Cortex of kidney (tissue), 1 donor: ENCODE measurements around the gene CDO1.

Experiments
- DNase-seq: peaks from one replicate; lab custom pipeline; 2025; lab: John Stamatoyannopoulos, UW

Gene CDO1

GRCh38 chr5:115785381-115786065, 30.9 kb downstream of the CDO1 start:
- no peak for DNase-seq

DNA sequence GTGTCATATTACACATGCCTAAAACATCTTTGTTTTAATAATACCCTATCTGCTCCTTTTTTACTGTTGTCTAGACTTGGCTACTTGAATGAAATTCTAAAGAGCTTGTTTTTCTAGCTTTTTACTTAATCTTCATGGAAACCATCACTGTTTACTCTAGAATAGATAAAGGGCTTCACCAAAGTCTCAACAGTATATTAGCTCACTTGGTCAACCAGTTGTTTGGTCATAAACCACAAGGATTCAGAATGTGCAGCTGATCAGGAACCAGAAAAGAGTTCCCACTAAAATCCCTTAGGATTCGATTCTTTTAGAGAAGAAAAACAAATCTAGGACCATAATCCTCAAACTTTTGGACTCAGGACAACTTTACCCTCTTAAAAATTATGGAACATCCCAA, 38.0 kb downstream of the CDO1 start:
- no peak for DNase-seq

DNA sequence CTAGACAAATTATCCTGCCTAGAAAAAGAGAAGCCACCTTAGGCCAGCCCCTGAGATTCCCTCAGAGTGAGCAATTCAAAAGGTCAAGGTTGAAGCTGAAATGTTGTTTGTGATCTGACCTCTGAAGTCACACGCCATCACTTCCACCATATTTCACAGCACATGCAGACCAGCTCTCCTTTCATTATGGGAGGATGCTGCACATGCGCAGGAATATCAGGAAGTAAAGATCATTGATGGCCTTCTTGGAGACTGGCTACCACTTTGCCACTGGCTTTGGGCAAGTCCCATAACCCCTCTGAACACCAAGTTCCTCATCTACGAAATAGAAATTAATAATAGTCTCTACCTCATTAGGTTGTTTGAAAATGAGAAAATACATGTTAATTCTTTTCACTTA, 39.5 kb downstream of the CDO1 start:
- no peak for DNase-seq

- no peak for DNase-seq
Measured at GRCh38 chr5:115775999-115776398, 40.5 kb downstream of the CDO1 start.

GRCh38 chr5:115774684-115775083, 41.8 kb downstream of the CDO1 start:
- DNase-seq = no peak

GRCh38 chr5:115772731-115773475, 43.6 kb downstream of the CDO1 start:
- no peak for DNase-seq

DNA sequence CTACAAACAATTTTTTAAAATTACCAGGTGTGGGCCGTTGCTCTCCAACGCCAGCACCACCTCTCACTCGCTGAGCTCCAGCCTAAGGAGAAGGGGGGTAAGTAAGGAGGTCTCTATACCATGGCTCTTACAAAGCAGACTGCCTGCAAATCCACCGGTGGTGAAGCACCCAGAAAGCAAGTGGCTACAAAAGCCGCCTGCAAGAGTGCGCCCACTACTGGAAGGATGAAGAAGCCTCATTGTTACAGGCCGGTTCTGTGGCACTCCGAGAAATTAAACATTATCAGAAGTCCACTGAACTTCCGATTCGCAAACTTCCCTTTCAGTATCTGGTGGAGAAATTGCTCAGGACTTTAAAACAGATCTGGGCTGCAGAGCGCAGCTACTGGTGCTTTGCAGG, 46.0 kb downstream of the CDO1 start:
- no peak for DNase-seq

DNA sequence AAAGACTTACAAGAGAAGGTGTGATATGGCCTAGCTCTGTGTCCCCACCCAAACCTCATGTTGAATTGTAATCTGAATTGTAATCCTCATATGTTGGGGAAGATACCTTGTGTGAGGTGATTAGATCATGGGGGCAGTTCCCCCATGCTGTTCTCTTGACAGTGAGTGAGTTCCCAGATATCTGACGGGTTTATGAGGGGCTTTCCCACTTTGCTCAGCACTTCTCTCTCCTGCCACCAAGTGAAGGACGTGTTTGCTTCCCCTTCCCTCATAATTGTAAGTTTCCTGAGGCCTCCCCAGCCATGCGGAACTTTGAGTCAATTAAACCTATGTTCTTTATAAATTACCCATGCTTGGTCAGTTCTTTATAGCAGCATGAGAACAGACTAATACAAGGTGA, 49.0 kb downstream of the CDO1 start:
- no peak for DNase-seq

DNA sequence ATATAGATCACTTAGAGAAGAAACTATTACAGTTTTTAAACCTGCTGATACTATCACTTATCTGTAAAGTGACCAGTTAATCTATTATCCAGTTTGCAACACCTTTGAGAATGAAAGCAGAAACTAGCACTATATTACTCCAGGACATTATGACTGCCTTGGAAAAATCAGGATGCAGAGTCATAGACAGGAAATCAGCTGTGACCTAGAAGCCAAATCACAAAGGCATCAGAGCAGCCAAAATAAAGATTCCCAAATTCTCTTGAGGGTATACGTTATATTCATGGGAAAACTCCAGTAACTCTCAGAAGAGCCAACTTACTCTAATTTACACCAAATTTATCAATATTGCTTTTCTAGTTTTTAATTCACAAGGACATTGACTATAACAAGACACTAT, 49.9 kb downstream of the CDO1 start:
- DNase-seq = no peak

DNA sequence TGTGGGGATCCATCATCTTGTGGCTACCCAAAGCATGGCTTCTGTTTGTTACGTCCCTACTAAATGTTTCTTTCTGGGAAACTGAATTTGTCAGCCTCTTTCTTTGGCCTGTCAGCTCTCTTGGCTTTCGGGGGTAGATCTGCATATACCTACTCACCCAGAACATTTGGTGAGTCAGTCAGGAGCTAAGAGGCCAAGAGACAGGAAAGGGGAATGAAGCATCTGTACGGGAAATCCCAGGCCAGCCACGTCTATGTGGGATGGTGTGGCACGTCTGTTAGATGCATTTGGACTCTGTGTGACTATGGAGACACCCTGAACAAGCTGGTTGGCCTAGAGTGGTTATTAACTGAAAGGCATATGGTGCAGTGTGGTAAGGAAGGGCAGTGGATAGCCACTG, 58.1 kb downstream of the CDO1 start:
- no peak for DNase-seq

DNA sequence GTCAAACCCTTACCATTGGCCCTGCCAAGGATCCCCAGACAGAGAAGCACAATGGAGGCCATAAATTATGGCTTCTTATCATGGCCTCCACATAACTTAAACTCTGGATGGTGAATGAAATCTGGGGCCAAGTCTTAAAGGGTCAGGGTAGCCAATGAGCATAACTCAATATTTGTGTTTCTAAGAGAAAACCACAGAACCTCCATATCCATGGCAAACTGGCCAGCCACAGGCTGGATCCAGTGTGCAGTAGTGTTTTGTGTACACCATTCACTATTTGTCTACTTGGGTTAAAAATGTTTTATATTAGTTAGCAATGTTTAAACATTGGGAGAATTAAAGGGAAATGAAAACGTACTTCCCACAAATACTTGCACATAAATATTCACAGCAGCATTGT, 60.8 kb downstream of the CDO1 start:
- no peak for DNase-seq
